ENCODE results near the gene NXPH4.

Gene NXPH4

GRCh38 chr12:57213058-57213715 lies 3.4 kb upstream of the NXPH4 start:
- no peak for TF ChIP-seq ZFX (IDR thresholded peaks at IDR 0.05; ENCODE audit: borderline replicate concordance)
- TF ChIP-seq, protein P1, sequence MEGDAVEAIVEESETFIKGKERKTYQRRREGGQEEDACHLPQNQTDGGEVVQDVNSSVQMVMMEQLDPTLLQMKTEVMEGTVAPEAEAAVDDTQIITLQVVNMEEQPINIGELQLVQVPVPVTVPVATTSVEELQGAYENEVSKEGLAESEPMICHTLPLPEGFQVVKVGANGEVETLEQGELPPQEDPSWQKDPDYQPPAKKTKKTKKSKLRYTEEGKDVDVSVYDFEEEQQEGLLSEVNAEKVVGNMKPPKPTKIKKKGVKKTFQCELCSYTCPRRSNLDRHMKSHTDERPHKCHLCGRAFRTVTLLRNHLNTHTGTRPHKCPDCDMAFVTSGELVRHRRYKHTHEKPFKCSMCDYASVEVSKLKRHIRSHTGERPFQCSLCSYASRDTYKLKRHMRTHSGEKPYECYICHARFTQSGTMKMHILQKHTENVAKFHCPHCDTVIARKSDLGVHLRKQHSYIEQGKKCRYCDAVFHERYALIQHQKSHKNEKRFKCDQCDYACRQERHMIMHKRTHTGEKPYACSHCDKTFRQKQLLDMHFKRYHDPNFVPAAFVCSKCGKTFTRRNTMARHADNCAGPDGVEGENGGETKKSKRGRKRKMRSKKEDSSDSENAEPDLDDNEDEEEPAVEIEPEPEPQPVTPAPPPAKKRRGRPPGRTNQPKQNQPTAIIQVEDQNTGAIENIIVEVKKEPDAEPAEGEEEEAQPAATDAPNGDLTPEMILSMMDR (IDR thresholded peaks at IDR 0.05): peak; percentile 100
- H3K27ac ChIP-seq: peak overlapping the region; percentile 62

GRCh38 chr12:57213763-57214397 lies 2.7 kb upstream of the NXPH4 start:
- no peak for TF ChIP-seq ZFX (IDR thresholded peaks at IDR 0.05; ENCODE audit: borderline replicate concordance)
- TF ChIP-seq, protein P1 (IDR thresholded peaks at IDR 0.05): no peak

GRCh38 chr12:57214398-57214781 lies 2.2 kb upstream of the NXPH4 start:
- TF ChIP-seq, protein P1 (IDR thresholded peaks at IDR 0.05): peak; percentile 96
- no peak for TF ChIP-seq ZFX (IDR thresholded peaks at IDR 0.05; ENCODE audit: borderline replicate concordance)

More at GRCh38 chr12:57213763-57214397, 2.7 kb upstream of the NXPH4 start:
- peak overlapping the region; percentile 62 for H3K27ac ChIP-seq

DNA sequence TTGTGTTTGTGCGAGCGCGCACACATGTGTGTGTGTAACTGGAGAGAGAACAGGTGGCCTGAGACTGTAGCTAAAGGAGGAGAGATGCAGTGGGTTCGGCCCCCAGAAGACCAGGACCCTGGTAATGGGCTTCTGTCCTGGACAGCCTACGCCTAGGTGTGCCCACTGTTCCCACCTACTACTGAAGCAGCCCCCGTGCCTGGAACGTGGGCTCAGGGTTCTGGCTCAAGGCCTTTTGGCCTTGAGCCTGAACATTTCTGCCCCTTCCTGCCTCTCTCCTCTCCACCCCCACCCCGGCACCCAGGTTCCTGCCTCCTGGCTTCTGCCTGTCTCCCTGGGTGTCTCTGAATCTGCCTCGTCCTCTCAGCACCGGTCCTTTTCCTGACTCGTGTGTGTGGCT lies 1.5 kb upstream of the NXPH4 start:
- H3K27ac ChIP-seq: no peak overlapping the region
- TF ChIP-seq, protein P1 (IDR thresholded peaks at IDR 0.05): no peak
- no peak for TF ChIP-seq ZFX (IDR thresholded peaks at IDR 0.05; ENCODE audit: borderline replicate concordance)

More at GRCh38 chr12:57214398-57214781, 2.2 kb upstream of the NXPH4 start:
- peak overlapping the region; percentile 62 for H3K27ac ChIP-seq

DNA sequence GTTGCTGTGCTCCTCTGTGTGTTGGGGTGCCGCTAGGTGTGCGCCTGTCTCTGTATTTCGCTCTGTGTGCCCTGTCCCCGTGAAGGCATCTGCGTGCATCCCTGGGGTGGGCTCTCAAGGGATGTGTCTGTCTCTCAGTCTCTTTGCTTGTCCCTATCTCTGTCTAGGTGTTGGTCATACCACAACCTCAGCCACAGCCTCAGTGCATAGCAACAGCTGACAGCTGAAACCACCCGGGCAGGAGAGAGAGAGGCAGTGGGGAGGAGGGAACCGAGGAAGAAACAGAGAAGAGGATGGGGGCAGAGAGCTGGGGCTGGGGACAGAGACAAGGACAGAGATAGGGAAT lies 953 bp upstream of the NXPH4 start:
- no peak for TF ChIP-seq ZFX (IDR thresholded peaks at IDR 0.05; ENCODE audit: borderline replicate concordance)
- TF ChIP-seq, protein P1 (IDR thresholded peaks at IDR 0.05): no peak
- H3K27ac ChIP-seq: no peak overlapping the region

GRCh38 chr12:57216921-57217879 lies 606 bp downstream of the NXPH4 start:
- no peak for TF ChIP-seq ZFX (IDR thresholded peaks at IDR 0.05; ENCODE audit: borderline replicate concordance)
- TF ChIP-seq, protein P1 (IDR thresholded peaks at IDR 0.05): no peak
- H3K27ac ChIP-seq: peak overlapping the region; percentile 70
